ENCODE results near the gene MUC5AC.
"Not testable (repeated sequence)": the region's sequence is repeated elsewhere in the genome, so short reads cannot be mapped to it uniquely, and the experiment has no call there.

Gene MUC5AC

GRCh38 chr11:1207401-1208143 lies 49.8 kb downstream of the MUC5AC start:
- H3K4me3 ChIP-seq (ENCODE audit: low read depth, low read length) = no peak overlapping the region
- TF ChIP-seq CTCF (IDR thresholded peaks at IDR 0.05; ENCODE audit: borderline replicate concordance, insufficient read depth, low read depth, low read length) = no peak

DNA sequence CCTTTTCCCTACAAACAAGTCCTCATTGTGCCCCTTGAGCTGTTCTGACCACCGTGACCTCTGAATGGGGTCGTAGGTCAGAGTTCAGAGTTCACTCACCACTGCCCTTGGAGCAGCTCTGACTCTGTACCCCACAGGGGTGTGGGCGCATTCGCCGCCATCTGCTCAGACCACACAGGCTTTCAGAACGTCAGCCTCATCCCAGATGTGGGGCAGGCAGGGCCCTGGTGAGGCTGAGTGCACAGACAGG lies 50.3 kb downstream of the MUC5AC start:
- no peak overlapping the region for H3K4me3 ChIP-seq (ENCODE audit: low read depth, low read length)
- TF ChIP-seq CTCF (IDR thresholded peaks at IDR 0.05; ENCODE audit: borderline replicate concordance, insufficient read depth, low read depth, low read length) = no peak

DNA sequence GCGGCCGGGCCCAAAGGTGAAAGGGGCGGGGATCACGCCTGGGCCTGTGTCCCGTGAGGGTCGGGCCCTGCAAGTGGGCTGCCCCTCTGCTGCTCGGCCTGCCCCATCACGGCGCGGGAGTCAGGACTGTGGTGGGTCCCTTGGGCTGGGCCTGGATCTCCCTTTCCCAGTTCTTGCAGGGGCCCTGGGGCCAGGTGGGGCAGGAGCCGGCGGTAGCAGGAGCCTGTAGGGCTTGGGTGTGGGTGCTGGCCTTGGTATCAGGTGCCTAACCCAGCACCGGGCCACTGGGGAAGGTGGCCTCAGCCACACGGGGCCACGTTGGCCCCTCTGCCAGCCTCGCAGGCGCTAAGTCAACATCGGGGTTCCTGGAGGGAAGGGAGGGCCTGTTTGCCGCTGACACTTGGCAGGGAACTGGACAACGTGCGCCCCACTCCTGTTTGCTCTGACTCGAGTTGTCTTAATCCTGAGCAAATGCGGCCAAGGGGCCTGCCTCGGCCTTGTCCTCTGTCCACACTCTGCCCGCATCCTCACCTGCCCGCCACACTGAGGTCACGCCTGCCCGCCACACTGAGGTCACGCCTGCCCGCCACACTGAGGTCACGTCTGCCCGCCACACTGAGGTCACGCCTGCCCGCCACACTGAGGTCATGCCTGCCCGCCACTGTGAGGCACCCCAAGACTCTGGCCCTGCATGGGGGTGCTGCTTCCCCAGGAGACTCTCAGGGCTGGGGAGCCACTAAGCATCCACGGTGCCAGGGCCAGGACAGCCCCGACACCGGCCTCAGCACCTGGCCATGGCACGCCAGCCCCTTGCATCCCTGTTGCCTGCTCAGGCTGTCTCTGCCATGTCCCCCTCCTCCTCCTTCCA lies 50.9 kb downstream of the MUC5AC start:
- no peak overlapping the region for H3K4me3 ChIP-seq (ENCODE audit: low read depth, low read length)
- TF ChIP-seq CTCF (IDR thresholded peaks at IDR 0.05; ENCODE audit: borderline replicate concordance, insufficient read depth, low read depth, low read length) = no peak

- no peak overlapping the region for H3K4me3 ChIP-seq (ENCODE audit: low read depth, low read length)
- no peak for TF ChIP-seq CTCF (IDR thresholded peaks at IDR 0.05; ENCODE audit: borderline replicate concordance, insufficient read depth, low read depth, low read length)
These were observed 51.8 kb downstream of the MUC5AC start for GRCh38 chr11:1209371-1210057.

DNA sequence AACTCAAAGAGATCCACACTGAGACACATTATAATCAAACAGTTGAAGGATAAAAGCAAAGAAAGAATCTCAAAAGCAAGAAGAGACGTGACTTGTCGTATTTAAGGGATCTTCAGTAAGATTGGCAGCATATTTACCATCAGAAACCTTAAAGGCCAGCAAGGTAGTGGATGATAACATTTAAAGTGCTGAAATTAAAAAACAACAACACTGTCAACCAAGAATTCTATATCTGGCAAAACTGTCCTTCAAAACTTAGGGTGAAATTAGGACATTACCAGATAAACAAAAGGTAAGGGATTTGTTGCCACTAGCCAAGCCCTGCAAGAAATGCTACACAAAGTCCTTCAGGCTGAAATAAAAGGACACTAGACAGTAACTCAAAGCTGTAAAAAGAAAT lies 54.1 kb downstream of the MUC5AC start:
- TF ChIP-seq CTCF (IDR thresholded peaks at IDR 0.05; ENCODE audit: borderline replicate concordance, insufficient read depth, low read depth, low read length) = no peak
- H3K4me3 ChIP-seq (ENCODE audit: low read depth, low read length) = no peak overlapping the region

- H3K4me3 ChIP-seq (ENCODE audit: low read depth, low read length) = not testable (repeated sequence)
These were observed 58.1 kb downstream of the MUC5AC start for GRCh38 chr11:1215826-1216225.

GRCh38 chr11:1217151-1217550 lies 59.4 kb downstream of the MUC5AC start:
- no peak overlapping the region for H3K4me3 ChIP-seq (ENCODE audit: low read depth, low read length)
- no peak for TF ChIP-seq CTCF (IDR thresholded peaks at IDR 0.05; ENCODE audit: borderline replicate concordance, insufficient read depth, low read depth, low read length)

Data from GM12875 (cell line).